Measurements from ENCODE around the gene C2orf15.

GRCh38 chr2:99106913-99107312, 34.6 kb upstream of the C2orf15 start:
- TF ChIP-seq EZH2 (IDR thresholded peaks at IDR 0.05; ENCODE audit: borderline replicate concordance) (no peak), EZH2phosphoT487 (IDR thresholded peaks at IDR 0.05; ENCODE audit: low read depth, severe bottlenecking, unreplicated experiment) (no peak)
- TF ChIP-seq, protein P1, sequence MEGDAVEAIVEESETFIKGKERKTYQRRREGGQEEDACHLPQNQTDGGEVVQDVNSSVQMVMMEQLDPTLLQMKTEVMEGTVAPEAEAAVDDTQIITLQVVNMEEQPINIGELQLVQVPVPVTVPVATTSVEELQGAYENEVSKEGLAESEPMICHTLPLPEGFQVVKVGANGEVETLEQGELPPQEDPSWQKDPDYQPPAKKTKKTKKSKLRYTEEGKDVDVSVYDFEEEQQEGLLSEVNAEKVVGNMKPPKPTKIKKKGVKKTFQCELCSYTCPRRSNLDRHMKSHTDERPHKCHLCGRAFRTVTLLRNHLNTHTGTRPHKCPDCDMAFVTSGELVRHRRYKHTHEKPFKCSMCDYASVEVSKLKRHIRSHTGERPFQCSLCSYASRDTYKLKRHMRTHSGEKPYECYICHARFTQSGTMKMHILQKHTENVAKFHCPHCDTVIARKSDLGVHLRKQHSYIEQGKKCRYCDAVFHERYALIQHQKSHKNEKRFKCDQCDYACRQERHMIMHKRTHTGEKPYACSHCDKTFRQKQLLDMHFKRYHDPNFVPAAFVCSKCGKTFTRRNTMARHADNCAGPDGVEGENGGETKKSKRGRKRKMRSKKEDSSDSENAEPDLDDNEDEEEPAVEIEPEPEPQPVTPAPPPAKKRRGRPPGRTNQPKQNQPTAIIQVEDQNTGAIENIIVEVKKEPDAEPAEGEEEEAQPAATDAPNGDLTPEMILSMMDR (IDR thresholded peaks at IDR 0.05; ENCODE audit: poor library complexity), result no peak

Measured in hepatocyte (in vitro differentiated cells).